H9 (cell line): ENCODE data around the gene TXNRD1. TPM values are rescaled to one million over a fixed set of nuclear protein-coding genes. Genes with fewer than 3 reads are reported as not detected.

Experiments
- DNase-seq: peaks from one replicate; pipeline ENCODE4 v3.0.0-alpha.2; 2017
- H2AFZ ChIP-seq: one replicate; pipeline ENCODE4 v1.6.1; 2013; ENCODE audit warnings: mild to moderate bottlenecking, low read length, control low read depth, moderate library complexity
- H2AK5ac ChIP-seq: 2 replicates; pipeline ENCODE4 v1.6.1; 2013; ENCODE audit warnings: low read length, control low read depth, mixed read lengths; ENCODE audit not compliant: insufficient read length
- H2BK120ac ChIP-seq: one replicate; pipeline ENCODE4 v1.6.1; 2013; ENCODE audit warnings: low read depth, mild to moderate bottlenecking, low read length, control low read depth, inconsistent platforms; ENCODE audit not compliant: poor library complexity, severe bottlenecking
- H2BK12ac ChIP-seq: 2 replicates; pipeline ENCODE4 v1.6.1; 2013; ENCODE audit warnings: low read length, control low read depth, mixed read lengths, low read depth; ENCODE audit not compliant: insufficient read length
- H2BK15ac ChIP-seq: 2 replicates; pipeline ENCODE4 v1.6.1; 2013; ENCODE audit warnings: low read depth, low read length, control low read depth
- H2BK20ac ChIP-seq: one replicate; pipeline ENCODE4 v1.6.1; 2013; ENCODE audit warnings: low read depth, mild to moderate bottlenecking, low read length, control low read depth, inconsistent platforms; ENCODE audit not compliant: poor library complexity, severe bottlenecking
- H2BK5ac ChIP-seq: 2 replicates; pipeline ENCODE4 v1.6.1; 2013; ENCODE audit warnings: low read length, control low read depth, mixed read lengths; ENCODE audit not compliant: insufficient read length
- H3K14ac ChIP-seq: 2 replicates; pipeline ENCODE4 v1.6.1; 2013; ENCODE audit warnings: low read length, control low read depth; ENCODE audit not compliant: insufficient read depth
- H3K18ac ChIP-seq: 2 replicates; pipeline ENCODE4 v1.6.1; 2013; ENCODE audit warnings: low read depth, mild to moderate bottlenecking, mixed read lengths, low read length, control low read depth; ENCODE audit not compliant: insufficient read length
- H3K23ac ChIP-seq: 2 replicates; pipeline ENCODE4 v1.6.1; 2013; ENCODE audit warnings: low read length, control low read depth, mixed read lengths, low read depth; ENCODE audit not compliant: insufficient read length
- H3K23me2 ChIP-seq: 2 replicates; pipeline ENCODE4 v1.6.1; 2013; ENCODE audit warnings: low read depth, mild to moderate bottlenecking, mixed read lengths, low read length, control low read depth; ENCODE audit not compliant: insufficient read length, poor library complexity, severe bottlenecking
- H3K27ac ChIP-seq: 2 replicates; pipeline ENCODE4 v1.5.1; 2013; ENCODE audit warnings: low read length, control low read depth, mixed read lengths, low read depth; ENCODE audit not compliant: insufficient read length
- H3K27me3 ChIP-seq: 2 replicates; pipeline ENCODE4 v1.6.1; 2013; ENCODE audit warnings: low read length, control low read depth, inconsistent platforms; ENCODE audit not compliant: insufficient read depth
- H3K4ac ChIP-seq: 2 replicates; pipeline ENCODE4 v1.6.1; 2013; ENCODE audit warnings: low read depth, mild to moderate bottlenecking, control low read depth, inconsistent platforms, low read length, moderate library complexity
- H3K4me1 ChIP-seq: 2 replicates; pipeline ENCODE4 v1.6.1; 2013; ENCODE audit warnings: low read length, control low read depth, inconsistent platforms; ENCODE audit not compliant: insufficient read depth
- H3K4me2 ChIP-seq: 2 replicates; pipeline ENCODE4 v1.6.1; 2013; ENCODE audit warnings: low read length, control low read depth, mixed read lengths; ENCODE audit not compliant: insufficient read length, insufficient read depth
- H3K56ac ChIP-seq: 2 replicates; pipeline ENCODE4 v1.6.1; 2013; ENCODE audit warnings: low read depth, mild to moderate bottlenecking, mixed read lengths, low read length, control low read depth; ENCODE audit not compliant: insufficient read length
- H3K79me1 ChIP-seq: 2 replicates; pipeline ENCODE4 v1.6.1; 2013; ENCODE audit warnings: low read depth, mild to moderate bottlenecking, moderate library complexity, low read length, control low read depth, inconsistent platforms; ENCODE audit not compliant: insufficient read depth, poor library complexity, severe bottlenecking
- H3K79me2 ChIP-seq: 2 replicates; pipeline ENCODE4 v1.6.1; 2013; ENCODE audit warnings: low read length, control low read depth, inconsistent platforms; ENCODE audit not compliant: insufficient read depth
- H3K9ac ChIP-seq: 2 replicates; pipeline ENCODE4 v1.6.1; 2013; ENCODE audit warnings: low read length, control low read depth, mixed read lengths; ENCODE audit not compliant: insufficient read length; ENCODE audit errors: extremely low read depth
- H3K9me3 ChIP-seq: one replicate; pipeline ENCODE4 v1.6.1; 2013; ENCODE audit warnings: low read depth, low read length, inconsistent platforms; ENCODE audit not compliant: control insufficient read depth
- H3T11ph ChIP-seq: one replicate; pipeline ENCODE4 v1.6.1; 2013; ENCODE audit warnings: mild to moderate bottlenecking, low read length, control low read depth, inconsistent platforms
- H4K20me1 ChIP-seq: one replicate; pipeline ENCODE4 v1.6.1; 2013; ENCODE audit not compliant: control insufficient read depth, insufficient read length, insufficient read depth
- H4K5ac ChIP-seq: 2 replicates; pipeline ENCODE4 v1.6.1; 2013; ENCODE audit warnings: low read depth, mild to moderate bottlenecking, mixed read lengths, low read length, control low read depth; ENCODE audit not compliant: insufficient read length
- H4K8ac ChIP-seq: replicated peaks from 2 replicates; pipeline ENCODE4 v1.6.1; 2013; ENCODE audit warnings: low read length, control low read depth, mixed read lengths, low read depth; ENCODE audit not compliant: insufficient read length
- H4K91ac ChIP-seq: 2 replicates; pipeline ENCODE4 v1.6.1; 2013; ENCODE audit warnings: low read depth, mild to moderate bottlenecking, moderate library complexity, mixed read lengths, low read length, control low read depth; ENCODE audit not compliant: insufficient read length
- H3K27ac Mint-ChIP-seq, 3 experiments: 2 replicates in 2 of 3; 3 replicates in 1 of 3; pipeline ENCODE4 v1.8.0; 2020 to 2021; ENCODE audit warnings: mixed read lengths in 3 of 3, mild to moderate bottlenecking in 1 of 3, moderate library complexity in 1 of 3
- H3K27me3 Mint-ChIP-seq: 2 replicates; pipeline ENCODE4 v1.8.0; 2021; ENCODE audit warnings: low read depth, mild to moderate bottlenecking, moderate library complexity, mixed read lengths
- H3K36me3 Mint-ChIP-seq, 3 experiments: 2 replicates in 2 of 3; 3 replicates in 1 of 3; pipeline ENCODE4 v1.8.0; 2020 to 2021; ENCODE audit warnings: low read depth in 3 of 3, mixed read lengths in 3 of 3; ENCODE audit not compliant: insufficient read depth in 1 of 3
- H3K4me1 Mint-ChIP-seq, 2 experiments: 2 replicates each; pipeline ENCODE4 v1.8.0; 2020; ENCODE audit warnings: mixed read lengths in 2 of 2
- H3K4me3 Mint-ChIP-seq, 2 experiments: 2 replicates in 1 of 2; 3 replicates in 1 of 2; pipeline ENCODE4 v1.8.0; 2020 to 2021; ENCODE audit warnings: mild to moderate bottlenecking in 2 of 2, mixed read lengths in 2 of 2, moderate library complexity in 1 of 2
- H3K9me3 Mint-ChIP-seq, 2 experiments: 2 replicates in 1 of 2; 3 replicates in 1 of 2; pipeline ENCODE4 v1.8.0; 2020; ENCODE audit warnings: mild to moderate bottlenecking in 2 of 2, mixed read lengths in 2 of 2, moderate library complexity in 1 of 2
- WGBS: extraction: QIAGEN DNeasy Blood & Tissue Kit; methylation state at CpG from one replicate; pipeline ENCODE4 v1.1.7; 2013; ENCODE audit warnings: missing lambda C conversion rate, low lambda C conversion rate, mixed read lengths; ENCODE audit not compliant: insufficient read length; ENCODE audit errors: extremely low coverage; 5-methylcytosine and 5-hydroxymethylcytosine counted together
- total RNA-seq: library from RNA; stranded (reverse); gene quantifications from 2 replicates; pipeline ENCODE4 v1.2.1, GENCODE V29; 2021
- TF ChIP-seq, protein P1 (sequence below): fragments of 200-600 bp; sonication (generic); conservative IDR thresholded peaks from 3 replicates; pipeline ENCODE4 v1.8.0; 2021; ENCODE audit warnings: antibody characterized with exemption, mild to moderate bottlenecking

The TXNRD1 gene
- total RNA-seq, 1 experiment from 2014 or later, result 100 TPM

DNA sequence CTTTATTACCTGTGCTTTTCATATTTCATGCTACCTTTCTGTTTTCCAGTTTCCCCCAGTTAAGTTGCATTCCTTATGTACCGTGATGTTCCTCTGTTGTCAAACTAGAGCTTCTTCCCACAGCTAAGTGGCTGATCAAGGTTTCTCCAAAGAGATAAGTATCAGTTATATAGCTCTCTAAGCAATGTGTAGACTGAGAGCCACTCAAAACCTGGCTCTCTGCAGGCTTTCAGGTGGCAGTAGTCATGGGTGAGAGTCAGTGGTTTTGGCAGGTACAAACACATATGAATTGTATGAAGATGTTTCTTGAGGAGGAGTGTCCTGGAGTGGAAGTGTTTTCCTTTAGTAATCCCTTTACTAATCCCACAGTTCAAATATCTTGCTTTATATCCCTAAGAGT, 28.4 kb downstream of the TXNRD1 start:
- no peaks in the 10 kb centered on the region for H3K36me3 Mint-ChIP-seq
- H3K4me3 Mint-ChIP-seq, result no peak overlapping the region
- Histone ChIP-seq H4K8ac (no peak overlapping the region), H3K4ac (no peak overlapping the region), H3T11ph (no peak overlapping the region), H3K79me2 (no peaks in the 10 kb centered on the region), H2BK20ac (no peak overlapping the region), H4K5ac (no peak overlapping the region), H3K14ac (no peak overlapping the region), H3K56ac (no peak overlapping the region), H2AK5ac (no peak overlapping the region), H3K9me3 (no peaks in the 10 kb centered on the region), H3K4me1 (no peaks in the 10 kb centered on the region; the same call in 1 of the 2 replicates), H3K18ac (no peak overlapping the region), H2BK5ac (no peak overlapping the region), H2BK12ac (no peak overlapping the region), H2BK120ac (no peak overlapping the region), H3K27ac (no peak overlapping the region), H3K23ac (no peak overlapping the region), H3K9ac (no peak overlapping the region), H4K91ac (no peak overlapping the region), H3K23me2 (no peaks in the 10 kb centered on the region), H3K79me1 (no peaks in the 10 kb centered on the region), H3K4me2 (no peak overlapping the region), H4K20me1 (no peaks in the 10 kb centered on the region), H2BK15ac (no peak overlapping the region), H2AFZ (no peak overlapping the region), H3K27me3 (no peaks in the 10 kb centered on the region)
- peaks cover 42% of the 10 kb centered on the region for H3K27me3 Mint-ChIP-seq
- peaks cover 7 to 10% of the 10 kb centered on the region in 2 experiments for H3K4me1 Mint-ChIP-seq
- TF ChIP-seq, protein P1, sequence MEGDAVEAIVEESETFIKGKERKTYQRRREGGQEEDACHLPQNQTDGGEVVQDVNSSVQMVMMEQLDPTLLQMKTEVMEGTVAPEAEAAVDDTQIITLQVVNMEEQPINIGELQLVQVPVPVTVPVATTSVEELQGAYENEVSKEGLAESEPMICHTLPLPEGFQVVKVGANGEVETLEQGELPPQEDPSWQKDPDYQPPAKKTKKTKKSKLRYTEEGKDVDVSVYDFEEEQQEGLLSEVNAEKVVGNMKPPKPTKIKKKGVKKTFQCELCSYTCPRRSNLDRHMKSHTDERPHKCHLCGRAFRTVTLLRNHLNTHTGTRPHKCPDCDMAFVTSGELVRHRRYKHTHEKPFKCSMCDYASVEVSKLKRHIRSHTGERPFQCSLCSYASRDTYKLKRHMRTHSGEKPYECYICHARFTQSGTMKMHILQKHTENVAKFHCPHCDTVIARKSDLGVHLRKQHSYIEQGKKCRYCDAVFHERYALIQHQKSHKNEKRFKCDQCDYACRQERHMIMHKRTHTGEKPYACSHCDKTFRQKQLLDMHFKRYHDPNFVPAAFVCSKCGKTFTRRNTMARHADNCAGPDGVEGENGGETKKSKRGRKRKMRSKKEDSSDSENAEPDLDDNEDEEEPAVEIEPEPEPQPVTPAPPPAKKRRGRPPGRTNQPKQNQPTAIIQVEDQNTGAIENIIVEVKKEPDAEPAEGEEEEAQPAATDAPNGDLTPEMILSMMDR, result no peak
- no peaks in the 10 kb centered on the region for H3K9me3 Mint-ChIP-seq
- no peak overlapping the region for H3K27ac Mint-ChIP-seq
- DNase-seq, result no peak
- no CpG with 5 or more reads among the region's 1 CpG for WGBS
